GM12872 (cell line): ENCODE results near the gene NTNG1.

Source experiments
- TF ChIP-seq, protein P1 (sequence below): IDR thresholded peaks from 3 replicates; pipeline ENCODE4 v1.5.1; 2011; ENCODE audit warnings: low read depth, mild to moderate bottlenecking, low read length, moderate library complexity; ENCODE audit not compliant: insufficient read depth

Gene NTNG1

GRCh38 chr1:107251083-107251482 lies 110.2 kb downstream of the NTNG1 start:
- TF ChIP-seq, protein P1, sequence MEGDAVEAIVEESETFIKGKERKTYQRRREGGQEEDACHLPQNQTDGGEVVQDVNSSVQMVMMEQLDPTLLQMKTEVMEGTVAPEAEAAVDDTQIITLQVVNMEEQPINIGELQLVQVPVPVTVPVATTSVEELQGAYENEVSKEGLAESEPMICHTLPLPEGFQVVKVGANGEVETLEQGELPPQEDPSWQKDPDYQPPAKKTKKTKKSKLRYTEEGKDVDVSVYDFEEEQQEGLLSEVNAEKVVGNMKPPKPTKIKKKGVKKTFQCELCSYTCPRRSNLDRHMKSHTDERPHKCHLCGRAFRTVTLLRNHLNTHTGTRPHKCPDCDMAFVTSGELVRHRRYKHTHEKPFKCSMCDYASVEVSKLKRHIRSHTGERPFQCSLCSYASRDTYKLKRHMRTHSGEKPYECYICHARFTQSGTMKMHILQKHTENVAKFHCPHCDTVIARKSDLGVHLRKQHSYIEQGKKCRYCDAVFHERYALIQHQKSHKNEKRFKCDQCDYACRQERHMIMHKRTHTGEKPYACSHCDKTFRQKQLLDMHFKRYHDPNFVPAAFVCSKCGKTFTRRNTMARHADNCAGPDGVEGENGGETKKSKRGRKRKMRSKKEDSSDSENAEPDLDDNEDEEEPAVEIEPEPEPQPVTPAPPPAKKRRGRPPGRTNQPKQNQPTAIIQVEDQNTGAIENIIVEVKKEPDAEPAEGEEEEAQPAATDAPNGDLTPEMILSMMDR: no peak

DNA sequence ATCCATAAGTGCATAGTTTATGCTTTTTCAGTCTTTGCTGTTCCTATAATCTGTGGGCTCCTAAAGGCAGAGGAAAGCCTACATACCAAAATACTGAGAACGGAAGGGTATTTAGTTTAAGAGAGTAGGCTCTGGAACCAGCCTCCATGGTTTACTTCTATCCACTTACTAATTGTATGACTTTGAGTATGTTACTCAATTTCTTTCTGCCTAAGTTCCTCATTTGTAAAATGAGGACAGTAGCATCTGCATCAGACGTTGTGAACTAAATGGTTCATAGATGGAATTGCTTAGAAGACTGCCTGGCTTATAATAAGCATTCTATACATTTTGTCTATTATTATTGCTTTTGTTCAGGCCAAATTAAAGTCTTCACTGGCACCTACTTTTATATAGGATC lies 111.0 kb downstream of the NTNG1 start:
- TF ChIP-seq, protein P1: no peak

GRCh38 chr1:107252271-107252670 lies 111.4 kb downstream of the NTNG1 start:
- TF ChIP-seq, protein P1: no peak

GRCh38 chr1:107254306-107254705 lies 113.5 kb downstream of the NTNG1 start:
- TF ChIP-seq, protein P1: no peak

DNA sequence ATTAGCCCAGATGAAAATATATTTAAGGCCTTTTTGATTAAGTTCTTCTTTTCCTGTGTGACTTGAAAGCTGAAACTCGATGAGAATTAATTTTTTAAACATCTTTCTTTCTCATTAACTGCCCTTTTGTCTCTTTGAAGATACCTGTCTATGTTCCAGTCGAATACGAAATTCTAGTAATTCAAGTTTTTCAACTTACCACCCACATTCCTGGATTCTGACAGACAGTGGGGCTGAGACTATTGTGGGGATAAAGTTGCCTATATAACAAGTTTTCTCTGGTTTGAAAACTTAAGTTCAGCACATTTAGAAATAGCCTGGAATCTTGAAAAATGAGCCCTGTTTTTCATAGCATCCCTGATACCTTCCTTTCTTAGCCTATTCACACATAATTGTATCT lies 114.6 kb downstream of the NTNG1 start:
- TF ChIP-seq, protein P1: no peak

DNA sequence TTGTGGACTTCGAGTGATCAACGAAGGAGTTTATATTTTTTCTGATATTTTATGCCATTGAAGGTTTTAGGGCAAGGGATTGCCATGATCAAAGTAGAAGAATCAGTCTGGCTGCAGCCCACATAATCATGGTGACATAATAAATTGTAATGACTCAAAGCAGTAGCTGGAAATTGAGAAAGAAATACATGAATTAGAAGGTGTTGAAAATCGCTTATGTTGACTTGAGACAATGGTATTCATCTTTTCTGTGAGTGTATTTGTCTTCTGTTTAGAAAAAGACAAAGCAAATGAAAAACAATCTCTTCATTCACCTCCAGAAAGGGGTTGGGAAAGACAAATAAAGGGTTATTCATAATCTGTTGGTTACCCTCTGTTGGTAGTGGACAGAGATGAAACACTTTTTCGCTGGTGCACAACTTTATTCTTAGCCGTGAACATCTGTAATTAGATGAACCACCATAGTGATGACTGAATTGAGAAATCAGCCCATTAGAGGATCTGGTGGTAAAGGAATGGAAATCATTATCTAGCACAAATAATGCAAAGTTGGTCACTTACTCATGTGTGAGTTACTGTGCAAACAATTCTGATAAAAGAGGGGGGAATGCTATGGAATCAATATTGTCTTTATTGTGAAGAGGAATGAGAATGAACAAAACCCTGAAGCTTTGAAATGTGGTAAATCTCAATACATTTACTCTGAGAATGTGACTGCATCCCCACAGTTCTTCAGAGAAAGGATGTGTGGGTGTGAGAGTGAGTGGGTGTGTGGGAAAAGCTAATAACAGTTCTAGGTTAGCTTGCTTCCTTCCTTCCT lies 121.8 kb downstream of the NTNG1 start:
- TF ChIP-seq, protein P1: no peak

DNA sequence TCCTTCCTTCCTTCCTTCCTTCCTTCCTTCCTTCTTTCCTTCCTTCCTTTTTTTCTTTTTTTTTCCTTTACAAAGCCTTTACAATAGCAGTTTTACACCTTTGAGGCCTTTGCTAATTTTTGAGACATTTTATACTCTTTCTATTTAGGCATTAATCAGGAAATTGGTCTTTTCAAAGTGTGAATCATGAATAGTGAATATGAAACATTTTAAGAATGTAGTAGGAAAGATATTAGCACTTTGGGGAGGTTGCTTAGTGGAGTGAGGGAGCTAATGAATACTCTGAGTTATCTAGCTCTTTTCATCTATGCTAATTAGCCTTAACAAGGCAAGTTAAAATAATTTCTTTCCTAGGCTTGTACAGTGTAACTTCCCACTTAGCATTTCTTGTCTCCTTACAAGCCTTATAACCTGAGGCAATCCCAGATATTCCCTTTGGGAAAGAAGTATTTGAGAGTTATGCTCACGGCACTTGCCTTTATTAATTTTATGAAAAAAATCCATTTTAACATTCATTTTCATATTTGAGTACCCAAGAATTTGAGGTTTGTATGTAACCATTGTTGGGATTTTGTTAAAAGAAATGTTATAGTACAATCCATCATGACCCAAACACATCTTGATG lies 122.6 kb downstream of the NTNG1 start:
- TF ChIP-seq, protein P1: no peak
